AG09319 (cell line): ENCODE results near the gene CASZ1.

Source experiments
- DNase-seq: peaks from one replicate; pipeline ENCODE4 v3.0.0-alpha.2; 2010; ENCODE audit warnings: low read depth; ENCODE audit errors: extremely low read depth
- TF ChIP-seq, protein P1 (sequence below): IDR thresholded peaks from 2 replicates; pipeline ENCODE4 v1.5.1; 2011; ENCODE audit warnings: low read depth, mild to moderate bottlenecking, inconsistent platforms, low read length, moderate library complexity

The CASZ1 gene

DNA sequence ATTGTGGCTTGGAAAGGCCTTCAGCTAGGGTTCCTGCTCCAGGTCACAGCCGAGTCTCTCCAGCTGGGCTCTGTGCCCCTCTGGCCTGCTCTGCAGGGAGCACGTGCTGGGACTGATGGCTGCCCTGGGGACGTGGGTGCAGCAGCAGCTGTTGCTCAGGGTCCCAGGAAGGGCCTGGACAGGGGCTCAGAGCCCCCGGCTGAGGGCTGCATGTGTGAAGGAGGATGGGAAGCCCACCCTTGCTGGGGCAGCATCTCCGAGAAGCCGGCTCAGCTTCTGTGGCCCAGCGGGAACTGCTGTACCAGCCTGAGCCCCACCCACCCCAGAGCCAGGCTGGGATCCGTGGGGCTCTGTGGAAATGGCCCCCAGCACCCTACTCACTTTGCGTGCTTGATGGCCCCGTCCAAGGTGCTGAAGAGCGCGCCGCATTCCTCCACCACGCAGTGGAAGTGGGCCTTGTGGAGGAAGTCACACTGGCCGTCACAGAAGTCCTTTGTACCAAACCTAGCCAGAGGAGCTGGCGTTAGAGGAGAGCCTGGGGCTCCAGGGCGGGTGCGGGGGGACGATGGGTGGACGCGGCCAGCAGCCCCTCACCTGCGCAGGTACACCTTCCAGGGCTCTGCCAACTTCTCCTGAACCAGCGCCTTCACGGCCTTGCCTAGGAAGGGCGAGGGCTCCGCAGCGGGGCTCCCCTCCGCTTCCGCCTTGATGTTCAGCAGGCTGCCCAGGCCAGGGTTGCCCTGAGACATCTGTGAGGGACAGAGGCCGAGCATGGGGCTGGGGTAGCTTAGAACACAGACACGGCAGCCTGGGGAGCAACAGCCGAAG, 147.5 kb downstream of the CASZ1 start:
- TF ChIP-seq, protein P1, sequence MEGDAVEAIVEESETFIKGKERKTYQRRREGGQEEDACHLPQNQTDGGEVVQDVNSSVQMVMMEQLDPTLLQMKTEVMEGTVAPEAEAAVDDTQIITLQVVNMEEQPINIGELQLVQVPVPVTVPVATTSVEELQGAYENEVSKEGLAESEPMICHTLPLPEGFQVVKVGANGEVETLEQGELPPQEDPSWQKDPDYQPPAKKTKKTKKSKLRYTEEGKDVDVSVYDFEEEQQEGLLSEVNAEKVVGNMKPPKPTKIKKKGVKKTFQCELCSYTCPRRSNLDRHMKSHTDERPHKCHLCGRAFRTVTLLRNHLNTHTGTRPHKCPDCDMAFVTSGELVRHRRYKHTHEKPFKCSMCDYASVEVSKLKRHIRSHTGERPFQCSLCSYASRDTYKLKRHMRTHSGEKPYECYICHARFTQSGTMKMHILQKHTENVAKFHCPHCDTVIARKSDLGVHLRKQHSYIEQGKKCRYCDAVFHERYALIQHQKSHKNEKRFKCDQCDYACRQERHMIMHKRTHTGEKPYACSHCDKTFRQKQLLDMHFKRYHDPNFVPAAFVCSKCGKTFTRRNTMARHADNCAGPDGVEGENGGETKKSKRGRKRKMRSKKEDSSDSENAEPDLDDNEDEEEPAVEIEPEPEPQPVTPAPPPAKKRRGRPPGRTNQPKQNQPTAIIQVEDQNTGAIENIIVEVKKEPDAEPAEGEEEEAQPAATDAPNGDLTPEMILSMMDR = no peak
- no peak for DNase-seq

DNA sequence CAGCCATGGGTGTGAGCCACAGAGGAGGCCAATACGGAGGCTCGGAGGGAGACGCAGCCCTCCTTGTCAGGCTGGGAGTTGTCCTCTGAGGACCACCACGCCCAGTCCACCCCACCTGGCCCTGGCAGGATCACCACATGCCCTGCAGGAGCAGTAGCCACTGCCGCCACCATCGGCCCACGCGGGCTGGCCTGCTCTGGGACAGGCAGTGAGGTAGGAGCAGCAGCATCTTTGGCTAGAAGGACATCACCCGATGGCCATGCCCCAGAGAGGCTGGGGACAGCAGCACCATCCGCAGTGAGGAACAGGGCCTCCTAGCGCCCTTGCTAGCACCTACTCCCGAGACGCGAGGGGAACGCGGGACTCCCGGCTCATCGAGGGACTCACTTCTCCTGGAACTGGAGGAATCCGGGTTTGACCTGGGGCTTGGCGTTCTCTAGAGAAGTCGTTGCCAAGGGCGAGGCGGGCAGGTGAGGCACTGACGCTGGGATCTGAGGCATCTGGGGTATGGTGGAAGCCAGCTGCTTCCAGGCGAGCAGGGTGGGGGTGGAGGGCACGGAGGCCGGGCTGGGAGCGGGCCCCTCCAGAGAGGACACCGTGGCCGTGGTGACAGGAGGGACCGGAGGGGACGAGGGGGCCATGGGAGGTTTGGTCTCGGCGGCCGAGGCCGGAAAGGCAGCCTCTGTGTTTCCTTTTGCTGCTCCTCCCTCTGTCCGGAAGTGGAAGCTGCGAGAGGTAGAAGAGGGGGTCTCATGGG, 148.9 kb downstream of the CASZ1 start:
- DNase-seq = no peak
- TF ChIP-seq, protein P1 = no peak

GRCh38 chr1:10646347-10646861, 150.0 kb downstream of the CASZ1 start:
- TF ChIP-seq, protein P1 = no peak
- no peak for DNase-seq

- DNase-seq = no peak
- TF ChIP-seq, protein P1 = no peak
Observed at GRCh38 chr1:10644307-10645128, 151.9 kb downstream of the CASZ1 start.

DNA sequence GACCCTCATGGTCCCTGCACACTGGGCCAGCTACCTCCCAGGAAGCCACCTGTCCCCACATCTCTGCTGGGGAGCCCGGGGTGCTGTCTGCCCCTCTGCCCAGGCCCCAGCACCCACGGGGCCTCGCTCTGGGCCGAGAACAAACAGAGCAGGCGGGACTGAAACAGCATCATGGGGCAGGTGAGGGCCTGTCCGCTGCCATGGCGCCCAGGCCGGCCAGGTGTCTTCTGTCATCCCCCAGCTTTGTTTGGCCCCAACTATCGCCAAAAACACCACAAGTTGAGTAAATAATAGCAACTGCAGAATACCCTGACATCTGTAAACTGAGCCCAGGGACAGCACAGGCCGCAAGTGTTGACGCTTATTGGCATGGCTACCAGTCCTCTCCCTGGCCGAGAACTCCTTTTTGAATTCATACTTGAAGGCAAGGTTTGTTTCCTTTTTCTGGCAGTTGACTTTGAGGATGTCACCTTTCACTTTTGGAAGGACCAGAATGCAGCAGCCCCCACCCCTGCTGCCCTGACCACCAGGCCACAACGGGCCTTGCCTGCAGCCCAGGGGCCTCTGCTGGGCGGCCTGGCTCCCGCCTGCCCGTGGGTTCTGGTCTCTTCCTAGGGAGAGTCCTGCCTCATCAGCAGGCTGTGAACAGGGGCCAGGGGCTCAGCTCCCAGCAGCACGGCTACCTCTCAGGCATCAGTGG, 152.7 kb downstream of the CASZ1 start:
- no peak for DNase-seq
- TF ChIP-seq, protein P1 = no peak

- no peak for DNase-seq
- TF ChIP-seq, protein P1 = no peak
Observed at GRCh38 chr1:10642403-10643080, 153.9 kb downstream of the CASZ1 start.
